PC-9 (cell line): ENCODE results near the gene AFAP1L1.

ENCODE experiments used
- EZH2 ChIP-seq: fragments of 200-600 bp; sonication (generic); IDR thresholded peaks from 2 replicates; pipeline ENCODE4 v1.8.0; 2017; ENCODE audit warnings: antibody characterized with exemption, low read depth
- TF ChIP-seq, protein P1 (sequence below): fragments of 200-600 bp; sonication (generic); conservative IDR thresholded peaks from 2 replicates; pipeline ENCODE4 v1.6.1; 2017; ENCODE audit warnings: mixed run types, antibody characterized with exemption, mild to moderate bottlenecking, moderate library complexity

DNA sequence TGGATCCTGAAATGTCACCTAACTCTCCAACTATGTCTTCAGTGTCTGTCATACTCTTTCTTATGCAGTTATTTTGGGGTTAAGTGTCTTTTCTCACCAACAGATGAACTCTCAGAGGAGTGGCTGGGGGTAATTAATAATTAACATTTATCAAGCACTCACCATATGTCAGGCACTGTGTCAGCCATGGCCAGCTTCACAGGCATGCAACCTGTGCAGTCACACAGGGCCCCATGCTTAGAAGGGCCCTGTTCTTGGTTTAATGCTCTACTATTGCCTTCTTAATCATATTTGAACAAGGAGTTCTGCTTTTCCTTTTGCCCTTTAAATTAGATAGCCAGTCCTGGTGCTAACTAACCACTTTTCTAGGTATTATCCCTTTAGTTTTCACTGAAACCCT lies 70.2 kb downstream of the AFAP1L1 start:
- TF ChIP-seq, protein P1, sequence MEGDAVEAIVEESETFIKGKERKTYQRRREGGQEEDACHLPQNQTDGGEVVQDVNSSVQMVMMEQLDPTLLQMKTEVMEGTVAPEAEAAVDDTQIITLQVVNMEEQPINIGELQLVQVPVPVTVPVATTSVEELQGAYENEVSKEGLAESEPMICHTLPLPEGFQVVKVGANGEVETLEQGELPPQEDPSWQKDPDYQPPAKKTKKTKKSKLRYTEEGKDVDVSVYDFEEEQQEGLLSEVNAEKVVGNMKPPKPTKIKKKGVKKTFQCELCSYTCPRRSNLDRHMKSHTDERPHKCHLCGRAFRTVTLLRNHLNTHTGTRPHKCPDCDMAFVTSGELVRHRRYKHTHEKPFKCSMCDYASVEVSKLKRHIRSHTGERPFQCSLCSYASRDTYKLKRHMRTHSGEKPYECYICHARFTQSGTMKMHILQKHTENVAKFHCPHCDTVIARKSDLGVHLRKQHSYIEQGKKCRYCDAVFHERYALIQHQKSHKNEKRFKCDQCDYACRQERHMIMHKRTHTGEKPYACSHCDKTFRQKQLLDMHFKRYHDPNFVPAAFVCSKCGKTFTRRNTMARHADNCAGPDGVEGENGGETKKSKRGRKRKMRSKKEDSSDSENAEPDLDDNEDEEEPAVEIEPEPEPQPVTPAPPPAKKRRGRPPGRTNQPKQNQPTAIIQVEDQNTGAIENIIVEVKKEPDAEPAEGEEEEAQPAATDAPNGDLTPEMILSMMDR, result no peak
- TF ChIP-seq EZH2, result no peak
